GM12891 (cell line): ENCODE measurements around the gene ANP32D.

Experiments used
- PAX5 ChIP-seq: IDR thresholded peaks from 2 replicates; pipeline ENCODE4 v1.6.1; 2011; ENCODE audit warnings: low read length, moderate library complexity, mild to moderate bottlenecking; ENCODE audit not compliant: insufficient read depth, severe bottlenecking
- POLR2A ChIP-seq: IDR thresholded peaks from 2 replicates; pipeline ENCODE4 v1.6.1; 2011; ENCODE audit warnings: low read depth, low read length, control low read depth
- POLR2AphosphoS5 ChIP-seq: IDR thresholded peaks from 2 replicates; pipeline ENCODE4 v1.6.1; 2011; ENCODE audit warnings: low read depth, low read length, control low read depth
- SPI1 ChIP-seq: IDR thresholded peaks from 2 replicates; pipeline ENCODE4 v1.6.1; 2011; ENCODE audit warnings: low read depth, low read length, control low read depth
- TAF1 ChIP-seq: IDR thresholded peaks from 2 replicates; pipeline ENCODE4 v1.6.1; 2011; ENCODE audit warnings: low read depth, low read length, control low read depth

GRCh38 chr12:48482198-48482597 is 9.8 kb downstream of the ANP32D start, which contains the start of gene C12orf54:
- TF ChIP-seq POLR2AphosphoS5 (no peak), POLR2A (no peak), SPI1 (no peak), TAF1 (no peak), PAX5 (no peak)
